Fibroblast of villous mesenchyme (primary cell): ENCODE data around the gene SLC18A3. TPM values are rescaled to one million over a fixed set of nuclear protein-coding genes. Genes with fewer than 3 reads are reported as not detected.

ENCODE experiments used
- DNase-seq: peaks from one replicate; pipeline ENCODE4 v3.0.0-alpha.2; 2010; ENCODE audit warnings: low read depth
- H3K4me3 ChIP-seq: 2 replicates; pipeline ENCODE4 v1.5.1; 2011; ENCODE audit warnings: low read depth, mild to moderate bottlenecking, low read length
- total RNA-seq: library from RNA; depleted of rRNA; stranded (reverse); fragments of >200 nt; gene quantifications from 2 replicates; pipeline ENCODE4 v1.2.3, GENCODE V29; 2012
- TF ChIP-seq, protein P1 (sequence below): IDR thresholded peaks from 2 replicates; pipeline ENCODE4 v1.5.1; 2012; ENCODE audit warnings: low read depth, mild to moderate bottlenecking, low read length; ENCODE audit not compliant: insufficient read depth

The SLC18A3 gene
- total RNA-seq, 1 donor = under 0.01 TPM

DNA sequence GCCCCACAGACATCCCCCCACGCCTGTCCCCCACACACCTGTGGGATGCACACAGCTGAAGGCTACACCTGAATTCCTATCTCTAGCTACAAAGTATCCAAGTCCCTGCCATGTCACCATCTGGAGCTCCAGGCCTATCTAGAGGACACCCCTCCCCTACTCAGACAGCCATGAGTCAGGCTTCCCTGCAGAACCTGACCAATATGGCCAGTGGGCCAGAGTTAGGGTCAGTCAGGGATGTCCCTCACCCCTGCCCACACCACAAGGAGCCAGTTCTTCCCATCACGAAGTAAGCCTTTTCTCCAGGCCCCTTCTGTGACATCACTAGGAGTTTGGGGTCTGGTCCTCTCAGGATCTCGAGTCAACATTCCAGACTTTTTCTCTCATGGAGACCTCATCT, 10.6 kb upstream of the SLC18A3 start:
- TF ChIP-seq, protein P1, sequence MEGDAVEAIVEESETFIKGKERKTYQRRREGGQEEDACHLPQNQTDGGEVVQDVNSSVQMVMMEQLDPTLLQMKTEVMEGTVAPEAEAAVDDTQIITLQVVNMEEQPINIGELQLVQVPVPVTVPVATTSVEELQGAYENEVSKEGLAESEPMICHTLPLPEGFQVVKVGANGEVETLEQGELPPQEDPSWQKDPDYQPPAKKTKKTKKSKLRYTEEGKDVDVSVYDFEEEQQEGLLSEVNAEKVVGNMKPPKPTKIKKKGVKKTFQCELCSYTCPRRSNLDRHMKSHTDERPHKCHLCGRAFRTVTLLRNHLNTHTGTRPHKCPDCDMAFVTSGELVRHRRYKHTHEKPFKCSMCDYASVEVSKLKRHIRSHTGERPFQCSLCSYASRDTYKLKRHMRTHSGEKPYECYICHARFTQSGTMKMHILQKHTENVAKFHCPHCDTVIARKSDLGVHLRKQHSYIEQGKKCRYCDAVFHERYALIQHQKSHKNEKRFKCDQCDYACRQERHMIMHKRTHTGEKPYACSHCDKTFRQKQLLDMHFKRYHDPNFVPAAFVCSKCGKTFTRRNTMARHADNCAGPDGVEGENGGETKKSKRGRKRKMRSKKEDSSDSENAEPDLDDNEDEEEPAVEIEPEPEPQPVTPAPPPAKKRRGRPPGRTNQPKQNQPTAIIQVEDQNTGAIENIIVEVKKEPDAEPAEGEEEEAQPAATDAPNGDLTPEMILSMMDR = no peak
- no peak for DNase-seq
- H3K4me3 ChIP-seq = no peak overlapping the region

DNA sequence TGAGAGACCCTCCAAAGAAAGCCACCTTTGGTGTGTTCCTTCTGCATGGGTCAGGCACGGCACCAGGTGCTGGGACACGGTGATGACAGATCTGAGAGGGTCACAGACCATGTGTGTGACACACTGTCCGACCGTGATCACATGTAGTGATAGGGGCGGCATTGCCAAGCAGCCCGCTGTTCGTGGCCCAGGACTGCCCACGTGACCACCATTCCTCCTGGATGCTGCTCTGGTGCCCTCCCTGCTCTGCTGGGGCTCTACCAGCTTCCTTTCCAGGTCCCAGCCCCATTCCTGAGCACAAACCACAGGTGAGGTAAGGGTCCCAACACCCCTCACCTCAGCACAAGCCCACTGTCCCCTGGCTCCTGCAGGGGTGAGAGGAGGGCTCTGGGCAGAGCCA, 10.1 kb upstream of the SLC18A3 start:
- no peak overlapping the region for H3K4me3 ChIP-seq
- TF ChIP-seq, protein P1 = no peak
- no peak for DNase-seq

DNA sequence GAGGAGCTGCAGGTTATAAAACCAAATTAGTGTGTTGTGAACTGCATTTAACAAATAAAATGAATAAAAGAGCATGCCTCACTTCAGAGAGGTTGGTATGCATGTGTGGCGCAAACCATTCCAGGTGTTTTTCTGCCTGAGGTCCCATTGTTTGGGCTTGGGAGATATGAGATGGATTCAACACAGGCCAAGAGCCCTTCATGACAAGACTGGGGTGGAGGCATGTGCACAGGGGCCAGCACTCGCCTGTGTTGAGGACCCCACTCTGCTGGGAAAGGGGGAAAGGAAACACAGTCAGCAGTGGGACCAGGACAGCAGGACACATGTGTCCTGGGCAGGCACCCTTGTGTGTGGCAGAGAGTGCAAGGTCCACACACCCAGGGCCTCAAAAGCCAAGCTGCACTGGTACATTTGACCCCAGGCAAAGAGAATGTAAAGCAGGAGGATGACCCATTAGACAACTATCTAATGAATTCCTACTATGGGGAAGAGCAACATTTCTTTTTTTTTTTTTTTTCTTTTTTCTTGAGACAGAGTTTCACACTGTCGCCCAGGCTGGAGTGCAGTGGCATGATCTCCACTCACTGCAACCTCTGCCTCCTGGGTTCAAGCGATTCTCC, 9.2 kb upstream of the SLC18A3 start:
- no peak overlapping the region for H3K4me3 ChIP-seq
- DNase-seq = no peak
- TF ChIP-seq, protein P1 = no peak

DNA sequence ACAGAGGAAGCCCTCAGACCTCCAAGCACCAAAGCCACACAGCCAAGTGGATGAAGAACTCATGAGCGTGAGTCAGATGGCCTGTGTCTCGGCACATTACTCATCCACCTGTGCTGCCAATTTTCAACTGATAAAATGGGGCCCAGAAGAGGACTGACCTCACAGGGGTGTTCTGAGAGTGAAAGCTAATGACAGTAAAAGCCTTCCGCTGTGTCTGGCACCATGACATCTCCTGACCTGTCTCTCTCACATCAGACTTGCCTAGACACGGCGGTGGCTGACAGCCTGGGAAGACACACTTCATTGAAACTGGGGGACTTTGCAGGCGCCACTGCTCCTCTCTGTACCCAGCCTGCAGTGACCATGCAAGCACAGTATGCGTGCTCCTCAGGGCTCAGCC, 8.3 kb upstream of the SLC18A3 start:
- H3K4me3 ChIP-seq = no peak overlapping the region
- TF ChIP-seq, protein P1 = no peak
- no peak for DNase-seq

DNA sequence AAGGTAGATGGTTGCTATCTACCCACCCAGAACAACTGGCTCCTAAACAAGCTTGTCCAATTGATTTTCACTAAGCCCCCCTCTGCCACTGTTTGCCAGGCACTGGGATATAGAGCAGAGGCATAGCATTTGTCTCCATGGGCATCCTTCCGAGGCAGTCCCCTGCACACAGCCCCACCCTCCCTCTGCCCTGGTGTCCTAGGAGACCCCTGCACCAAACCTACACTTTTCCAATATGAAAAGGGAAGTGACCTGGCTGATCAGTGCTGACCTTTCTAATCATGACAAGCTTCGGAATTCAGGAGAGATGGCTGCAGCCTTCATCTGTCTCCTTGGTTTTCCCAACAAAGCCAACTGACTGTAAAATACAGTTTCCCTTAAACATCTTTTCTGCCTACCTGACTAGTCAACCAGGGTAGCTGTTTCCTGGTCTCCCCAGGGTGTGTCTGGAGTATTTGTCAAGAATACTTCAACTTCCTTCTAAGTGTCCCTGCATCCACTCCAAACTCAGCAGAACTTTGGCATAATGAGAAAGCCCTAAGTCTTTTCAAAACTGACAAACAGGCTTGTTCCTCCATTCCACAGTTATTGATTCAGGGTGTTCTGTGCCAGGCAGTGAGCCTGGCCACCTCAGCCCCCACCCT, 7.6 kb upstream of the SLC18A3 start:
- H3K4me3 ChIP-seq = no peak overlapping the region
- TF ChIP-seq, protein P1 = no peak
- DNase-seq = no peak

DNA sequence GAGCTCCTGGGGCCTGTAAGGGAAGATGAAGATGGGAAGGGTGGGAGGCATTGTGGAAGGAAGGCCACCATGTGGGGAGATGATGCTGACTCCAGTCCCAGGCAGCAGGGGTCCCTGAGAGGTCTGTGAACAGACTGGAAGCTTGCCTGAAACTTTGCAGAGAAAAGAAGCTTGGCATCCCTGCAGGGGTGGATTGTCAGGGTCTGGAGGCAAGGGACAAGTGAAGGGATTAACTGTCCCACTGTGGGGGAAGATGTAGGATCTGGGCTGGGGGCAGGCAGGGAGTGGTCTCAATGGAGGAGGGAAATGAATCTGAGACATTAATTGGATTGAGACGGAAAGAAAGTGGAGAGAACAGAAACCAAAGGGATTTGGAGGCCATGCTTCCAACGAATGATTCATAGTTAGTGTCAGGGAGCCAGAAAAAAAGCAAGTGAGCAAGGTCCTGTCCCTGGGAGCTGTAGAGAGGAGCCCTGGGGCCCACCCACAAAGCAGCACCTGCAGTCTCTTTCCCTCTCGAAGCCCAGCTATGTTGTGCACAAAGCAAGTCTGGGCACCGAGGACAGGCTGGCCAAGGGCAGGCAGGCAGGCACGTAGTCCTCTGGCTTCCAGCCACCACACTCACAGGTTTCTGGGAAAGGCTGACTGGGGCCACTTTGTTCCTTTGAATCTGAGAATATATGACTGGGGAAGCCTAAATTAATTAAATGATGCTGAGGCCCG, 4.7 kb upstream of the SLC18A3 start:
- no peak overlapping the region for H3K4me3 ChIP-seq
- TF ChIP-seq, protein P1 = no peak
- DNase-seq = no peak
